HEK293 (cell line): Measurements from ENCODE around the gene FLVCR1.

ENCODE experiments used
- CTCF ChIA-PET: fragments of 350-600 bp; formaldehyde crosslinking; extraction: SDS; loops from one replicate; lab custom pipeline; 2021; ENCODE audit warnings: antibody characterized with exemption; lab: Yijun Ruan, JAX
- POLR2A ChIA-PET: fragments of 300-600 bp; formaldehyde crosslinking; extraction: SDS; loops from one replicate; lab custom pipeline; 2020; ENCODE audit warnings: antibody characterized with exemption, inconsistent platforms; lab: Yijun Ruan, JAX
- H3K27ac ChIP-seq: fragments of 200-500 bp; sonication (Bioruptor generic); 2 replicates; pipeline ENCODE4 v1.5.1; 2014; ENCODE audit warnings: low read depth, low read length, control low read depth, inconsistent platforms; ENCODE audit errors: extremely low read depth
- H3K36me3 ChIP-seq, 2 experiments: fragments of 200-500 bp in 1 of 2; sonication (Bioruptor generic) in 1 of 2; 1 replicate in 1 of 2; 2 replicates in 1 of 2; pipeline ENCODE4 v1.5.1; 2014 to 2017; ENCODE audit warnings: inconsistent platforms in 2 of 2, low read length in 2 of 2; ENCODE audit not compliant: control insufficient read depth in 2 of 2, insufficient read depth in 1 of 2
- H3K4me1 ChIP-seq: fragments of 200-500 bp; sonication (Bioruptor generic); 2 replicates; pipeline ENCODE4 v1.5.1; 2014; ENCODE audit warnings: mild to moderate bottlenecking, low read length, inconsistent platforms; ENCODE audit not compliant: control insufficient read depth, insufficient read depth
- H3K4me3 ChIP-seq: 2 replicates; pipeline ENCODE4 v1.5.1; 2011; ENCODE audit warnings: low read depth, mild to moderate bottlenecking, control low read depth, low read length, moderate library complexity
- H3K9me3 ChIP-seq: fragments of 200-500 bp; sonication (Bioruptor generic); 2 replicates; pipeline ENCODE4 v1.5.1; 2014; ENCODE audit warnings: low read depth, low read length, inconsistent platforms; ENCODE audit not compliant: control insufficient read depth, insufficient read depth
- ATF2 ChIP-seq: fragments of 450-650 bp; formaldehyde crosslinking; IDR thresholded peaks from 2 replicates; pipeline ENCODE4 v1.5.1; 2016; ENCODE audit warnings: missing biosample characterization, missing genetic modification characterization, low read depth
- EGR2 ChIP-seq: fragments of 450-650 bp; formaldehyde crosslinking; IDR thresholded peaks from 2 replicates; pipeline ENCODE4 v1.5.1; 2016; ENCODE audit warnings: low read depth, missing biosample characterization, missing genetic modification characterization
- GLIS1 ChIP-seq: fragments of 450-650 bp; formaldehyde crosslinking; IDR thresholded peaks from 2 replicates; pipeline ENCODE4 v1.5.1; 2016; ENCODE audit warnings: missing biosample characterization, missing genetic modification characterization
- KLF8 ChIP-seq: fragments of 450-650 bp; formaldehyde crosslinking; IDR thresholded peaks from 2 replicates; pipeline ENCODE4 v1.5.1; 2016; ENCODE audit warnings: missing biosample characterization, missing genetic modification characterization
- KLF9 ChIP-seq: fragments of 450-650 bp; formaldehyde crosslinking; IDR thresholded peaks from 2 replicates; pipeline ENCODE4 v1.5.1; 2016; ENCODE audit warnings: missing biosample characterization, missing genetic modification characterization, low read depth
- OVOL3 ChIP-seq: fragments of 450-650 bp; formaldehyde crosslinking; IDR thresholded peaks from 2 replicates; pipeline ENCODE4 v1.5.1; 2016; ENCODE audit warnings: missing biosample characterization, missing genetic modification characterization
- PRDM4 ChIP-seq: fragments of 450-650 bp; formaldehyde crosslinking; IDR thresholded peaks from 2 replicates; pipeline ENCODE4 v1.5.1; 2017; ENCODE audit warnings: missing biosample characterization, missing genetic modification characterization
- SALL2 ChIP-seq: fragments of 450-650 bp; formaldehyde crosslinking; IDR thresholded peaks from 2 replicates; pipeline ENCODE4 v1.5.0; 2017; ENCODE audit warnings: missing biosample characterization, mild to moderate bottlenecking, missing genetic modification characterization, borderline replicate concordance
- TCF7L2 ChIP-seq: IDR thresholded peaks from 2 replicates; pipeline ENCODE4 v1.6.1; 2011; ENCODE audit warnings: low read depth, mild to moderate bottlenecking, inconsistent platforms, low read length, moderate library complexity, borderline replicate concordance
- ZBTB6 ChIP-seq: fragments of 450-650 bp; formaldehyde crosslinking; IDR thresholded peaks from 2 replicates; pipeline ENCODE4 v1.5.1; 2017; ENCODE audit warnings: missing biosample characterization, missing genetic modification characterization
- ZNF133 ChIP-seq: fragments of 450-650 bp; formaldehyde crosslinking; IDR thresholded peaks from 2 replicates; pipeline ENCODE4 v1.5.1; 2016; ENCODE audit warnings: missing biosample characterization, missing genetic modification characterization
- ZNF140 ChIP-seq: fragments of 450-650 bp; formaldehyde crosslinking; IDR thresholded peaks from 2 replicates; pipeline ENCODE4 v1.5.1; 2016; ENCODE audit warnings: missing biosample characterization, missing genetic modification characterization
- ZNF16 ChIP-seq: fragments of 450-650 bp; formaldehyde crosslinking; IDR thresholded peaks from 2 replicates; pipeline ENCODE4 v1.5.1; 2016; ENCODE audit warnings: low read depth, missing biosample characterization, missing genetic modification characterization
- ZNF169 ChIP-seq: fragments of 450-650 bp; formaldehyde crosslinking; IDR thresholded peaks from 2 replicates; pipeline ENCODE4 v1.5.1; 2016; ENCODE audit warnings: missing biosample characterization, missing genetic modification characterization
- ZNF174 ChIP-seq: fragments of 450-650 bp; formaldehyde crosslinking; IDR thresholded peaks from 2 replicates; pipeline ENCODE4 v1.5.0; 2017; ENCODE audit warnings: missing biosample characterization, mild to moderate bottlenecking, missing genetic modification characterization
- ZNF2 ChIP-seq: fragments of 450-650 bp; formaldehyde crosslinking; IDR thresholded peaks from 2 replicates; pipeline ENCODE4 v1.5.1; 2016; ENCODE audit warnings: missing biosample characterization, missing genetic modification characterization
- ZNF248 ChIP-seq: fragments of 450-650 bp; formaldehyde crosslinking; IDR thresholded peaks from 2 replicates; pipeline ENCODE4 v1.5.1; 2017; ENCODE audit warnings: missing biosample characterization, missing genetic modification characterization
- ZNF280D ChIP-seq: fragments of 450-650 bp; formaldehyde crosslinking; IDR thresholded peaks from 2 replicates; pipeline ENCODE4 v1.5.1; 2016; ENCODE audit warnings: missing biosample characterization, missing genetic modification characterization
- ZNF335 ChIP-seq: fragments of 450-650 bp; formaldehyde crosslinking; conservative IDR thresholded peaks from 2 replicates; pipeline ENCODE4 v1.5.1; 2016; ENCODE audit warnings: missing biosample characterization, missing genetic modification characterization
- ZNF37A ChIP-seq: fragments of 450-650 bp; IDR thresholded peaks from 2 replicates; pipeline ENCODE4 v1.5.1; 2018; ENCODE audit warnings: missing biosample characterization, missing genetic modification characterization
- ZNF416 ChIP-seq: fragments of 450-650 bp; formaldehyde crosslinking; IDR thresholded peaks from 2 replicates; pipeline ENCODE4 v1.5.1; 2016; ENCODE audit warnings: missing biosample characterization, missing genetic modification characterization
- ZNF544 ChIP-seq: fragments of 450-650 bp; formaldehyde crosslinking; IDR thresholded peaks from 2 replicates; pipeline ENCODE4 v1.5.0; 2017; ENCODE audit warnings: missing biosample characterization, missing genetic modification characterization
- ZNF610 ChIP-seq: fragments of 450-650 bp; formaldehyde crosslinking; IDR thresholded peaks from 2 replicates; pipeline ENCODE4 v1.5.1; 2016; ENCODE audit warnings: missing biosample characterization, missing genetic modification characterization, borderline replicate concordance
- ZNF621 ChIP-seq: fragments of 450-650 bp; formaldehyde crosslinking; IDR thresholded peaks from 2 replicates; pipeline ENCODE4 v1.5.1; 2017; ENCODE audit warnings: missing biosample characterization, missing genetic modification characterization
- ZNF645 ChIP-seq: fragments of 450-650 bp; formaldehyde crosslinking; IDR thresholded peaks from 2 replicates; pipeline ENCODE4; 2016; ENCODE audit warnings: missing biosample characterization, missing genetic modification characterization
- ZSCAN4 ChIP-seq: fragments of 450-650 bp; formaldehyde crosslinking; IDR thresholded peaks from 2 replicates; pipeline ENCODE4 v1.5.1; 2017; ENCODE audit warnings: missing biosample characterization, missing genetic modification characterization

FLVCR1 gene

GRCh38 chr1:212827831-212828278 is 30.2 kb upstream of the FLVCR1 start:
- Histone ChIP-seq H3K36me3 (no peaks in the 10 kb centered on the region), H3K4me3 (no peak overlapping the region), H3K4me1 (no peaks in the 10 kb centered on the region), H3K27ac (no peak overlapping the region), H3K9me3 (no peaks in the 10 kb centered on the region)
- no peak for TF ChIP-seq KLF8 (tag by site-specific recombination)
- TF ChIP-seq KLF9 (tag by site-specific recombination) = no peak
- TF ChIP-seq SALL2 (tag by site-specific recombination) = no peak
- TF ChIP-seq EGR2 (tag by site-specific recombination) = no peak
- TF ChIP-seq GLIS1 (tag by site-specific recombination) = no peak
- no peak for TF ChIP-seq ZNF335 (tag by site-specific recombination)
- TF ChIP-seq ATF2 (tag by site-specific recombination) = no peak
- no peak for TF ChIP-seq ZNF248 (tag by site-specific recombination)
- TF ChIP-seq ZNF174 (tag by site-specific recombination) = no peak
- no peak for TF ChIP-seq ZNF645 (tag by site-specific recombination)
- no peak for TF ChIP-seq ZNF37A (tag by site-specific recombination)
- no peak for TF ChIP-seq ZNF280D (tag by site-specific recombination)
- TF ChIP-seq ZNF133 (tag by site-specific recombination) = no peak
- TF ChIP-seq ZNF544 (tag by site-specific recombination) = no peak
- CTCF ChIA-PET = interaction anchor here (0.7 kb wide), 1 partner anchor 13 kb away, joined by 3 read pairs; no protein-coding TSS in a partner anchor
- POLR2A ChIA-PET = interaction anchor here (1.2 kb wide), 1 partner anchor 30 kb away, joined by 3 read pairs; the partner anchor contains the start of gene FLVCR1

GRCh38 chr1:212828395-212828794 is 29.7 kb upstream of the FLVCR1 start:
- H3K9me3 ChIP-seq = no peaks in the 10 kb centered on the region
- ChIA-PET POLR2A (no interaction called here), CTCF (interaction anchor here (0.7 kb wide), 2 partner anchors 13 to 14 kb away, joined by 3 read pairs; no protein-coding TSS in a partner anchor)
- no peaks in the 10 kb centered on the region for H3K4me1 ChIP-seq
- no peak overlapping the region for H3K27ac ChIP-seq
- H3K4me3 ChIP-seq = no peak overlapping the region
- H3K36me3 ChIP-seq = no peaks in the 10 kb centered on the region
- TF ChIP-seq OVOL3 (tag by site-specific recombination) (no peak), ZNF169 (tag by site-specific recombination) (no peak), ZNF416 (no peak), ZNF621 (tag by site-specific recombination) (no peak), ZNF2 (tag by site-specific recombination) (no peak), ZNF16 (no peak), ZNF544 (tag by site-specific recombination) (no peak), ZSCAN4 (tag by site-specific recombination) (no peak), ZNF610 (tag by site-specific recombination) (no peak), ZNF140 (tag by site-specific recombination) (no peak), TCF7L2 (no peak), ZBTB6 (tag by site-specific recombination) (no peak), PRDM4 (tag by site-specific recombination) (no peak)
